Esophagus (tissue), 2 donors: Measurements from ENCODE around the gene INTS7. TPM values are rescaled to one million over a fixed set of nuclear protein-coding genes. Genes with fewer than 3 reads are reported as not detected.

Source experiments
- H3K27ac ChIP-seq, 2 donors: one replicate each; pipeline ENCODE4 v1.5.1; 2013; ENCODE audit warnings: low read depth in 2 of 2, mild to moderate bottlenecking in 2 of 2, inconsistent platforms in 1 of 2, low read length in 1 of 2, moderate library complexity in 1 of 2
- H3K27me3 ChIP-seq, 2 donors: one replicate each; pipeline ENCODE4 v1.6.1; 2013; ENCODE audit warnings: low read length in 2 of 2, control low read depth in 1 of 2, mild to moderate bottlenecking in 1 of 2; ENCODE audit not compliant: insufficient read depth in 2 of 2, control insufficient read depth in 1 of 2
- H3K36me3 ChIP-seq, 2 donors: one replicate each; pipeline ENCODE4 v1.6.1; 2013; ENCODE audit warnings: low read length in 1 of 2; ENCODE audit not compliant: control insufficient read depth in 2 of 2, insufficient read depth in 2 of 2
- H3K4me1 ChIP-seq, 2 donors: one replicate each; pipeline ENCODE4 v1.6.1; 2013; ENCODE audit warnings: low read length in 1 of 2; ENCODE audit not compliant: control insufficient read depth in 2 of 2, insufficient read depth in 2 of 2
- H3K4me3 ChIP-seq, 2 donors: one replicate each; pipeline ENCODE4 v1.5.1; 2013; ENCODE audit warnings: low read length in 2 of 2, mild to moderate bottlenecking in 2 of 2, low read depth in 1 of 2, moderate library complexity in 1 of 2
- H3K9me3 ChIP-seq, 2 donors: one replicate each; pipeline ENCODE4 v1.6.1; 2013; ENCODE audit warnings: mild to moderate bottlenecking in 2 of 2, low read depth in 1 of 2, low read length in 1 of 2, moderate library complexity in 1 of 2; ENCODE audit not compliant: control insufficient read depth in 2 of 2, insufficient read depth in 1 of 2
- WGBS, 2 donors: extraction: QIAGEN DNeasy Blood & Tissue Kit; methylation state at CpG; one replicate each; pipeline ENCODE4 v1.1.7; 2013; 5-methylcytosine and 5-hydroxymethylcytosine counted together
- polyA plus RNA-seq, 2 donors: library from polyadenylated mRNA; stranded (reverse); fragments of 200-250 nt; gene quantifications; one replicate each; pipeline ENCODE4 v1.2.3, GENCODE V29; 2013
- donor health status: healthy with polysubstance abuse.
- donor health status: Bipolar disorder and iron deficiency.

Gene INTS7
- polyA plus RNA-seq, 2 donors, result 5.9 to 8.1 TPM

GRCh38 chr1:212021563-212021962 lies 13.8 kb downstream of the INTS7 start:
- Histone ChIP-seq H3K27ac (no peak overlapping the region), H3K27me3 (no peaks in the 10 kb centered on the region), H3K4me3 (no peak overlapping the region), H3K4me1 (no peaks in the 10 kb centered on the region), H3K9me3 (no peaks in the 10 kb centered on the region), H3K36me3 (no peaks in the 10 kb centered on the region)
- WGBS, 2 donors, result 84 to 94% methylated on average over 2 of the region's 2 CpGs

- WGBS, 2 donors, result 84 to 93% methylated on average over 2 of the region's 2 CpGs
- no peaks in the 10 kb centered on the region for H3K36me3 ChIP-seq
Observed at GRCh38 chr1:212020975-212021374, 14.4 kb downstream of the INTS7 start.

GRCh38 chr1:212013672-212014071 lies 21.7 kb downstream of the INTS7 start:
- H3K9me3 ChIP-seq, result no peaks in the 10 kb centered on the region
- H3K36me3 ChIP-seq, result no peaks in the 10 kb centered on the region
- H3K4me3 ChIP-seq, result no peak overlapping the region
- H3K27ac ChIP-seq, result no peak overlapping the region
- no peaks in the 10 kb centered on the region for H3K27me3 ChIP-seq
- no peaks in the 10 kb centered on the region for H3K4me1 ChIP-seq
- WGBS, 2 donors, result 79 to 82% methylated on average over 2 of the region's 2 CpGs

More at GRCh38 chr1:212020975-212021374, 14.4 kb downstream of the INTS7 start:
- no peaks in the 10 kb centered on the region for H3K9me3 ChIP-seq
- no peak overlapping the region for H3K27ac ChIP-seq
- no peaks in the 10 kb centered on the region for H3K4me1 ChIP-seq
- no peak overlapping the region for H3K4me3 ChIP-seq
- H3K27me3 ChIP-seq, result no peaks in the 10 kb centered on the region

- 47 to 60% methylated on average over 7 of the region's 7 CpGs for WGBS, 2 donors
- H3K4me1 ChIP-seq, result no peaks in the 10 kb centered on the region
- no peak overlapping the region for H3K4me3 ChIP-seq
- peaks cover 0 to 4% of the 10 kb centered on the region in 2 donors for H3K36me3 ChIP-seq
- H3K27ac ChIP-seq, result no peak overlapping the region
- no peaks in the 10 kb centered on the region for H3K9me3 ChIP-seq
- H3K27me3 ChIP-seq, result no peaks in the 10 kb centered on the region
Observed at GRCh38 chr1:212012034-212012740, 23.2 kb downstream of the INTS7 start.

GRCh38 chr1:212010004-212010403 lies 25.4 kb downstream of the INTS7 start:
- Histone ChIP-seq H3K36me3 (peaks cover 0 to 4% of the 10 kb centered on the region in 2 donors), H3K27ac (no peak overlapping the region), H3K4me3 (no peak overlapping the region), H3K4me1 (no peaks in the 10 kb centered on the region), H3K9me3 (no peaks in the 10 kb centered on the region), H3K27me3 (no peaks in the 10 kb centered on the region)
- 83 to 85% methylated on average over 3 of the region's 3 CpGs for WGBS, 2 donors

GRCh38 chr1:212009561-212009960 lies 25.8 kb downstream of the INTS7 start:
- no peaks in the 10 kb centered on the region for H3K9me3 ChIP-seq
- H3K4me1 ChIP-seq, result no peaks in the 10 kb centered on the region
- no peaks in the 10 kb centered on the region for H3K27me3 ChIP-seq
- H3K36me3 ChIP-seq, result peaks cover 0 to 4% of the 10 kb centered on the region in 2 donors
- H3K27ac ChIP-seq, result no peak overlapping the region
- no peak overlapping the region for H3K4me3 ChIP-seq
- WGBS, 2 donors, result 96 to 100% methylated on average over 1 of the region's 1 CpG

- Histone ChIP-seq H3K27me3 (no peaks in the 10 kb centered on the region), H3K36me3 (peaks cover 0 to 4% of the 10 kb centered on the region in 2 donors), H3K4me3 (no peak overlapping the region), H3K4me1 (no peaks in the 10 kb centered on the region), H3K27ac (no peak overlapping the region), H3K9me3 (no peaks in the 10 kb centered on the region)
- 88 to 90% methylated on average over 9 of the region's 9 CpGs for WGBS, 2 donors
Observed at GRCh38 chr1:212007886-212008285, 27.5 kb downstream of the INTS7 start.

GRCh38 chr1:212007178-212007577 lies 28.2 kb downstream of the INTS7 start:
- no peak overlapping the region for H3K27ac ChIP-seq
- H3K27me3 ChIP-seq, result no peaks in the 10 kb centered on the region
- H3K4me3 ChIP-seq, result no peak overlapping the region
- 92 to 96% methylated on average over 4 of the region's 4 CpGs for WGBS, 2 donors
- peaks cover 0 to 4% of the 10 kb centered on the region in 2 donors for H3K36me3 ChIP-seq
- no peaks in the 10 kb centered on the region for H3K4me1 ChIP-seq
- no peaks in the 10 kb centered on the region for H3K9me3 ChIP-seq

GRCh38 chr1:212004895-212005608 lies 30.3 kb downstream of the INTS7 start:
- Histone ChIP-seq H3K4me3 (no peak overlapping the region), H3K9me3 (no peaks in the 10 kb centered on the region), H3K27ac (no peak overlapping the region), H3K36me3 (peaks cover 0 to 4% of the 10 kb centered on the region in 2 donors), H3K27me3 (no peaks in the 10 kb centered on the region), H3K4me1 (no peaks in the 10 kb centered on the region)
- 88 to 91% methylated on average over 7 of the region's 7 CpGs for WGBS, 2 donors
